A549 (cell line): ENCODE measurements around the gene UBR2. TPM values are rescaled to one million over a fixed set of nuclear protein-coding genes. Genes with fewer than 3 reads are reported as not detected.

Experiments used
- ATAC-seq, 2 experiments: fragments of 200-7000 bp in 1 of 2; fragments of >200 bp in 1 of 2; cut with Nextera tagmentation in 1 of 2; cut with Tn5 transposase in 1 of 2; 3 replicates each; pipeline versions ENCODE4 v1.8.0 to v1.9.1; 2018 to 2020; ENCODE audit warnings: mild to moderate bottlenecking in 1 of 2, moderate library complexity in 1 of 2
- CTCF ChIA-PET: fragments of 300-600 bp; sonication (Branson Sonifier 250); formaldehyde crosslinking; extraction: SDS; loops from one replicate; lab custom pipeline; 2021; ENCODE audit warnings: antibody characterized with exemption, inconsistent platforms; lab: Yijun Ruan, JAX
- POLR2A ChIA-PET: fragments of 350-600 bp; formaldehyde crosslinking; extraction: SDS; loops from one replicate; lab custom pipeline; 2021; ENCODE audit warnings: antibody characterized with exemption, inconsistent platforms; lab: Yijun Ruan, JAX
- DNase-seq, 2 experiments: peaks; one replicate each; pipeline versions ENCODE4 v3.0.0 to v3.0.0-alpha.2; 2011 to 2016; ENCODE audit warnings: low read depth in 1 of 2, low spot score in 1 of 2
- FAIRE-seq: peaks from 2 replicates; lab custom pipeline; 2011; peaks lifted over from hg19 to GRCh38; lab: Jason Lieb, UNC
- H3K27ac ChIP-seq, 2 experiments: fragments of >200 bp; sonication (Bioruptor Twin); formaldehyde crosslinking; 3 replicates each; pipeline ENCODE4 v1.5.1; 2016 to 2017
- H3K4me1 ChIP-seq: fragments of >200 bp; sonication (Bioruptor Twin); formaldehyde crosslinking; 3 replicates; pipeline ENCODE4 v1.6.1; 2016
- H3K4me2 ChIP-seq: fragments of >200 bp; sonication (Bioruptor Twin); formaldehyde crosslinking; 3 replicates; pipeline ENCODE4 v1.6.1; 2016
- H3K4me3 ChIP-seq: fragments of >200 bp; sonication (Bioruptor Twin); formaldehyde crosslinking; 3 replicates; pipeline ENCODE4 v1.5.1; 2016
- H3K9me3 ChIP-seq: fragments of >200 bp; sonication (Bioruptor Twin); formaldehyde crosslinking; 3 replicates; pipeline ENCODE4 v1.6.1; 2016
- BHLHE40 ChIP-seq: IDR thresholded peaks from 2 replicates; pipeline ENCODE4 v1.6.1; 2012; ENCODE audit warnings: low read depth, low read length, inconsistent platforms
- CHD2 ChIP-seq: fragments of 150-350 bp; IDR thresholded peaks from 2 replicates; pipeline ENCODE4 v1.6.1; 2014; ENCODE audit warnings: low read length; ENCODE audit not compliant: partially characterized antibody
- CHD4 ChIP-seq: fragments of 200-600 bp; sonication (generic); IDR thresholded peaks from 2 replicates; pipeline ENCODE4 v1.6.1; 2016; ENCODE audit warnings: antibody characterized with exemption, mild to moderate bottlenecking, borderline replicate concordance
- EP300 ChIP-seq, 2 experiments: fragments of >200 bp; sonication (Bioruptor Twin); formaldehyde crosslinking; IDR thresholded peaks; 2 replicates in 1 of 2; 3 replicates in 1 of 2; pipeline ENCODE4 v1.6.1; 2016 to 2017
- HDAC2 ChIP-seq: fragments of 200-600 bp; sonication (generic); IDR thresholded peaks from 2 replicates; pipeline ENCODE4 v1.6.1; 2016
- HOXA7 ChIP-seq: fragments of 250-450 bp; sonication (Bioruptor Pico); IDR thresholded peaks from 2 replicates; pipeline ENCODE4 v1.5.0; 2020; ENCODE audit warnings: mild to moderate bottlenecking, moderate library complexity
- JUN ChIP-seq, 2 experiments: fragments of >200 bp; sonication (Bioruptor Twin); formaldehyde crosslinking; IDR thresholded peaks; 2 replicates in 1 of 2; 3 replicates in 1 of 2; pipeline ENCODE4 v1.6.1; 2016 to 2017
- JUNB ChIP-seq: fragments of >200 bp; sonication (Bioruptor Twin); formaldehyde crosslinking; IDR thresholded peaks from 2 replicates; pipeline ENCODE4 v1.6.1; 2016
- KDM1A ChIP-seq: fragments of 200-600 bp; sonication (generic); IDR thresholded peaks from 2 replicates; pipeline ENCODE4 v1.6.1; 2016; ENCODE audit warnings: low read depth, mild to moderate bottlenecking
- MAZ ChIP-seq: fragments of 150-350 bp; IDR thresholded peaks from 2 replicates; pipeline ENCODE4 v1.6.1; 2014; ENCODE audit warnings: antibody characterized with exemption, low read depth, low read length, borderline replicate concordance
- PHF8 ChIP-seq: fragments of 200-600 bp; sonication (generic); IDR thresholded peaks from 2 replicates; pipeline ENCODE4 v1.6.1; 2016; ENCODE audit warnings: low read depth, mild to moderate bottlenecking, antibody characterized with exemption, moderate library complexity, borderline replicate concordance
- POLR2A ChIP-seq: IDR thresholded peaks from 2 replicates; pipeline ENCODE4 v1.6.1; 2012; ENCODE audit warnings: mild to moderate bottlenecking, low read length
- POLR2AphosphoS2 ChIP-seq: conservative IDR thresholded peaks from 2 replicates; pipeline ENCODE4 v1.6.1; 2012; ENCODE audit warnings: low read length, improper control_type of control experiment, inconsistent platforms
- RAD21 ChIP-seq, 2 experiments: fragments of >200 bp in 1 of 2; sonication (Bioruptor Twin) in 1 of 2; formaldehyde crosslinking in 1 of 2; IDR thresholded peaks in 1 of 2; conservative IDR thresholded peaks in 1 of 2; 2 replicates in 1 of 2; 3 replicates in 1 of 2; pipeline ENCODE4 v1.6.1; 2012 to 2018; ENCODE audit warnings: inconsistent platforms in 1 of 2
- RARB ChIP-seq: fragments of 250-450 bp; sonication (Bioruptor Pico); IDR thresholded peaks from 2 replicates; pipeline ENCODE4 v1.8.0; 2021; ENCODE audit warnings: mild to moderate bottlenecking, moderate library complexity
- RCOR1 ChIP-seq: fragments of 150-350 bp; IDR thresholded peaks from 2 replicates; pipeline ENCODE4 v1.6.1; 2014; ENCODE audit warnings: antibody characterized with exemption, low read length, low read depth
- RFX5 ChIP-seq: fragments of 450-650 bp; IDR thresholded peaks from 2 replicates; pipeline ENCODE4 v1.7.1; 2014; ENCODE audit warnings: antibody characterized with exemption, mild to moderate bottlenecking, moderate library complexity
- SMC3 ChIP-seq: fragments of >200 bp; sonication (Bioruptor Twin); formaldehyde crosslinking; IDR thresholded peaks from 3 replicates; pipeline ENCODE4 v1.6.1; 2018; ENCODE audit warnings: inconsistent platforms
- SREBF2 ChIP-seq: fragments of 450-650 bp; IDR thresholded peaks from 2 replicates; pipeline ENCODE4 v1.6.1; 2014; ENCODE audit warnings: mild to moderate bottlenecking, moderate library complexity
- TFCP2L1 ChIP-seq: fragments of 250-450 bp; sonication (Bioruptor Pico); IDR thresholded peaks from 2 replicates; pipeline ENCODE4 v1.5.0; 2021; ENCODE audit warnings: mild to moderate bottlenecking
- USF2 ChIP-seq: fragments of 450-650 bp; IDR thresholded peaks from 2 replicates; pipeline ENCODE4 v1.6.1; 2014; ENCODE audit warnings: antibody characterized with exemption
- ZC3H11A ChIP-seq: fragments of 450-650 bp; IDR thresholded peaks from 2 replicates; pipeline ENCODE4 v1.6.1; 2014; ENCODE audit warnings: antibody characterized with exemption, mild to moderate bottlenecking
- ZFP36 ChIP-seq: fragments of 450-650 bp; IDR thresholded peaks from 2 replicates; pipeline ENCODE4 v1.6.1; 2014; ENCODE audit warnings: borderline replicate concordance; ENCODE audit not compliant: partially characterized antibody
- ZNF302 ChIP-seq: fragments of 250-450 bp; sonication (Bioruptor Pico); IDR thresholded peaks from 2 replicates; pipeline ENCODE4 v1.9.0; 2021; ENCODE audit warnings: inconsistent platforms, mild to moderate bottlenecking, moderate library complexity
- WGBS: methylation state at CpG from one replicate; pipeline ENCODE4 v1.1.6; 2017; ENCODE audit errors: missing lambda C conversion rate; 5-methylcytosine and 5-hydroxymethylcytosine counted together
- polyA plus RNA-seq, 4 experiments: library from polyadenylated mRNA; depleted of rRNA in 3 of 4; stranded (reverse); fragments of >200 nt; fragmentation: RNase III in 1 of 4; extraction: RNeasy Plus Mini Kit Qiagen cat#74134 plus additional on column Dnase treatment in 1 of 4; gene quantifications; 2 replicates in 3 of 4; 3 replicates in 1 of 4; pipeline ENCODE4 v1.2.3, GENCODE V29; 2011 to 2017
- TF ChIP-seq, protein P1 (sequence below): IDR thresholded peaks from 2 replicates; pipeline ENCODE4 v1.6.1; 2012; ENCODE audit warnings: low read depth, borderline replicate concordance
- TF ChIP-seq, protein P2 (sequence below): fragments of >200 bp; sonication (Bioruptor Twin); formaldehyde crosslinking; IDR thresholded peaks from 2 replicates; pipeline ENCODE4 v1.6.1; 2016

UBR2 gene
- polyA plus RNA-seq, 2 of the 4 experiments (the other 2 are of a cell fraction): 5.5 to 15.2 TPM

DNA sequence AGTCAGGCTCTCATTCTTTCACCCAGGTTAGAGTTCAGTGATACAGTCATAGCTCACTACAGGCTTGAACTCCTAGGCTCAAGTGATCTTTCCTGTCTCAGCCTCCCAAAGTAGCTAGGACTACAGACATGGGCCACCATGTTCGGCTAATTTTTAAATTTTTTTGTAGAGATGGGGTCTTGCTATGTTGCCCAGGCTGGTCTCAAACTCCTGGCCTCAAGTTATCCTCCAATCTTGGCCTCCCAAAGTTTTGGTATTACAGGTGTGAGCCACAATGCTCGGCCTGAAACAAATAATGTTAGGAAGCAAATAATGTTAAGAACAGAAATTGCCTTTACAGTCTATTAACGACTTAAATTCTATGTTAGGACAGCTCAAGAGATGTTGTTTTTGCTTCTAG, 1.8 kb upstream of the UBR2 start:
- no peaks in the 10 kb centered on the region for H3K9me3 ChIP-seq
- TF ChIP-seq, protein P1, sequence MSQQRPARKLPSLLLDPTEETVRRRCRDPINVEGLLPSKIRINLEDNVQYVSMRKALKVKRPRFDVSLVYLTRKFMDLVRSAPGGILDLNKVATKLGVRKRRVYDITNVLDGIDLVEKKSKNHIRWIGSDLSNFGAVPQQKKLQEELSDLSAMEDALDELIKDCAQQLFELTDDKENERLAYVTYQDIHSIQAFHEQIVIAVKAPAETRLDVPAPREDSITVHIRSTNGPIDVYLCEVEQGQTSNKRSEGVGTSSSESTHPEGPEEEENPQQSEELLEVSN: no peak
- TF ChIP-seq POLR2A (no peak), ZC3H11A (no peak), MAZ (no peak), SREBF2 (no peak), JUN (IDR thresholded peaks at IDR 0.05) (no peak), POLR2AphosphoS2 (no peak), EP300 (IDR thresholded peaks at IDR 0.05) (no peak), HDAC2 (no peak), BHLHE40 (no peak), CHD2 (no peak), KDM1A (no peak), RCOR1 (no peak), TFCP2L1 (CRISPR knock-in tag) (no peak), RARB (CRISPR knock-in tag) (no peak), HOXA7 (CRISPR knock-in tag) (no peak)
- TF ChIP-seq, protein P2, sequence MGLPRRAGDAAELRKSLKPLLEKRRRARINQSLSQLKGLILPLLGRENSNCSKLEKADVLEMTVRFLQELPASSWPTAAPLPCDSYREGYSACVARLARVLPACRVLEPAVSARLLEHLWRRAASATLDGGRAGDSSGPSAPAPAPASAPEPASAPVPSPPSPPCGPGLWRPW: no peak
- TF ChIP-seq, all 56 proteins: peak for 0
- Histone ChIP-seq H3K4me3 (no peak overlapping the region), H3K27ac (no peak overlapping the region), H3K4me1 (peaks cover 6% of the 10 kb centered on the region; the same call in 2 of the 3 replicates), H3K4me2 (no peak overlapping the region)
- FAIRE-seq (no peak), DNase-seq (no peak), ATAC-seq (no peak)
- WGBS: 49% methylated on average over 3 of the region's 3 CpGs
- POLR2A ChIA-PET: no interaction called here
- CTCF ChIA-PET: interaction anchor here (2.0 to 6.4 kb wide), 2 partner anchors 14 to 30 kb away, joined by 8 to 44 read pairs; no protein-coding TSS in a partner anchor

- Histone ChIP-seq H3K9me3 (no peaks in the 10 kb centered on the region), H3K27ac (no peak overlapping the region), H3K4me1 (peaks cover 6% of the 10 kb centered on the region; the same call in 2 of the 3 replicates), H3K4me3 (peak overlapping the region; percentile 94; the same call in 2 of the 3 replicates), H3K4me2 (peak overlapping the region; percentile 82)
- CTCF ChIA-PET: interaction anchor here (1.1 to 3.8 kb wide), 4 partner anchors 10 to 83 kb away, joined by 3 to 25 read pairs (median 3); no protein-coding TSS in a partner anchor
- ATAC-seq (no peak), DNase-seq (no peak), FAIRE-seq (no peak)
- POLR2A ChIA-PET: interaction anchor here (1.7 kb wide), 1 partner anchor 15 kb away, joined by 15 read pairs; no protein-coding TSS in a partner anchor
- TF ChIP-seq ZC3H11A (no peak), RFX5 (no peak), SMC3 (no peak), CHD4 (no peak), HOXA7 (CRISPR knock-in tag) (no peak), RARB (CRISPR knock-in tag) (no peak), RAD21 (conservative IDR thresholded peaks at IDR 0.05 in 1 of 2, IDR thresholded peaks at IDR 0.05 in 1 of 2) (no peak), RCOR1 (no peak), PHF8 (no peak), ZFP36 (no peak), USF2 (no peak), JUNB (no peak), ZNF302 (CRISPR knock-in tag) (no peak)
- TF ChIP-seq, protein P1: no peak
- TF ChIP-seq, protein P2: no peak
- 62% methylated on average over 6 of the region's 6 CpGs for WGBS
These were observed 932 bp upstream of the UBR2 start for GRCh38 chr6:42562788-42563405.
